Endothelial cell (in vitro differentiated cells): ENCODE data around the gene MCRIP1. TPM values are rescaled to one million over a fixed set of nuclear protein-coding genes. Genes with fewer than 3 reads are reported as not detected.

Source experiments
- DNase-seq: peaks from one replicate; pipeline ENCODE4 v3.0.0; 2021; ENCODE audit warnings: low spot score
- H3K27ac Mint-ChIP-seq: one replicate; pipeline ENCODE4 v1.8.0; 2021; ENCODE audit warnings: mixed read lengths, inconsistent platforms; ENCODE audit not compliant: unreplicated experiment
- H3K27me3 Mint-ChIP-seq: one replicate; pipeline ENCODE4 v1.8.0; 2021; ENCODE audit warnings: mild to moderate bottlenecking, moderate library complexity, mixed read lengths, inconsistent platforms; ENCODE audit not compliant: unreplicated experiment
- H3K36me3 Mint-ChIP-seq: one replicate; pipeline ENCODE4 v1.8.0; 2021; ENCODE audit warnings: mild to moderate bottlenecking, low read depth, mixed read lengths, inconsistent platforms; ENCODE audit not compliant: unreplicated experiment
- H3K4me1 Mint-ChIP-seq: one replicate; pipeline ENCODE4 v1.8.0; 2021; ENCODE audit warnings: mild to moderate bottlenecking, mixed read lengths, inconsistent platforms; ENCODE audit not compliant: unreplicated experiment
- H3K4me3 Mint-ChIP-seq: one replicate; pipeline ENCODE4 v1.8.0; 2021; ENCODE audit warnings: mild to moderate bottlenecking, mixed read lengths, inconsistent platforms; ENCODE audit not compliant: unreplicated experiment
- H3K9me3 Mint-ChIP-seq: one replicate; pipeline ENCODE4 v1.8.0; 2021; ENCODE audit warnings: mixed read lengths, inconsistent platforms; ENCODE audit not compliant: unreplicated experiment
- long read RNA-seq: library from polyadenylated mRNA; unstranded; transcript quantifications from one replicate; pipeline ENCODE4 v2.0.0, GENCODE V29; 2020; ENCODE audit not compliant: unreplicated experiment
- total RNA-seq: library from RNA; stranded (reverse); fragmentation: NEBNext Ultra II Directional; extraction: Animal tissue kit (Norgen Biotek cat#: 25700); gene quantifications from one replicate; pipeline ENCODE4 v1.2.1, GENCODE V29; 2021; ENCODE audit not compliant: unreplicated experiment
- TF ChIP-seq, protein P1 (sequence below): fragments of 200-600 bp; sonication (generic); IDR thresholded peaks from one replicate; pipeline ENCODE4 v1.5.0; 2021; ENCODE audit warnings: antibody characterized with exemption; ENCODE audit not compliant: unreplicated experiment

The MCRIP1 gene, protein sequence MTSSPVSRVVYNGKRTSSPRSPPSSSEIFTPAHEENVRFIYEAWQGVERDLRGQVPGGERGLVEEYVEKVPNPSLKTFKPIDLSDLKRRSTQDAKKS
- 190 TPM for total RNA-seq
- long read RNA-seq, transcript MCRIP1-207 (4 exons, 2,775 nt) = minor isoform, 6 of 163 reads
- long read RNA-seq, transcript MCRIP1-203 (6 exons, 925 nt) = minor isoform, 14 of 163 reads
- long read RNA-seq, transcript MCRIP1-201 (5 exons, 1,209 nt) = major isoform, 123 of 163 reads
- long read RNA-seq, partial matches to known transcripts = 3 of 163 reads
- long read RNA-seq, other reads (novel, unspliced or antisense) = 10 of 163 reads

DNA sequence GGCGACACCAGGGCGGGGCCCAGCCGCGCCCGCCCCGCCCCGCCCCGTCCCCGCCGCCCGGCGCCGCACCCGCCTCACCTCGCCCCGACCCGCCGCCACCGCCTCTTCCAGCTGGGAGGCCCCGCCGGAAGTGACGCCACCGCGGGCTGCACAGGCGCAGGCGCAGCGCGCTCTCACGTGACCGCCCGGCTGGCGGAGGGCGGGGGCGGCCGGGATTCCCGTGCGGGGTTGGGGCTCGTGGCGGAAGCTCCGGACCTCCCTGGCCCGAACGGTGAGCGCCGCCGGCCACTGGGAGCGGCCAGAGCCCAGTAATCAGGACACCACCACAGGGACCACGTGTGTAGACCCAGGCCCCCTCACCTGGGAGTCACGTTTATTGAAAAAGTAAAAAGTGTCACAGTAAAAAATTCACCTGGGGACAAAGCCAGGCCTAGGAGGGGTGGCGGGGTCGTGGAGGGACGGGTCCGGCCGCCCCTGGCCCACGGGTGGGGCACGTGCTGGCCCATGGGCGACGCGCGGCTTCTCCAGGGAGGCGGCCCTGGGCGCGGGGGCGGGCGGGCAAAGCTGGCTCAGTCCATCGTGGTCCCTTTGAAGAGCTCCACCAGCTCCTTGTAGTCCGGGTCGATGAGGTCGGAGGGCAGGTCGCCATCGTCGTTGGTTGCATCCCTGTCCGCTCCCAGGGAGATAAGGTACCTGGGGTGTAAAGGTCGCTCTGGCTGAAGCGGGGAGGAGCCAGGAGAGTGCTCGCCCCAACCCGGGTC, at the start of gene MCRIP1:
Gene MCRIP1 (minus strand): TSS at position 132 of the 761 bp plus-strand sequence. CDS start 8,785 bp downstream, outside the sequence.
- peak; percentile 96 for DNase-seq
- peaks cover 20% of the 10 kb centered on the region for H3K27me3 Mint-ChIP-seq
- H3K36me3 Mint-ChIP-seq = peaks cover 9% of the 10 kb centered on the region
- H3K9me3 Mint-ChIP-seq = no peaks in the 10 kb centered on the region
- peaks cover 13% of the 10 kb centered on the region for H3K4me1 Mint-ChIP-seq
- H3K4me3 Mint-ChIP-seq = peak within 1 kb of the TSS; percentile 92
- TF ChIP-seq, protein P1, sequence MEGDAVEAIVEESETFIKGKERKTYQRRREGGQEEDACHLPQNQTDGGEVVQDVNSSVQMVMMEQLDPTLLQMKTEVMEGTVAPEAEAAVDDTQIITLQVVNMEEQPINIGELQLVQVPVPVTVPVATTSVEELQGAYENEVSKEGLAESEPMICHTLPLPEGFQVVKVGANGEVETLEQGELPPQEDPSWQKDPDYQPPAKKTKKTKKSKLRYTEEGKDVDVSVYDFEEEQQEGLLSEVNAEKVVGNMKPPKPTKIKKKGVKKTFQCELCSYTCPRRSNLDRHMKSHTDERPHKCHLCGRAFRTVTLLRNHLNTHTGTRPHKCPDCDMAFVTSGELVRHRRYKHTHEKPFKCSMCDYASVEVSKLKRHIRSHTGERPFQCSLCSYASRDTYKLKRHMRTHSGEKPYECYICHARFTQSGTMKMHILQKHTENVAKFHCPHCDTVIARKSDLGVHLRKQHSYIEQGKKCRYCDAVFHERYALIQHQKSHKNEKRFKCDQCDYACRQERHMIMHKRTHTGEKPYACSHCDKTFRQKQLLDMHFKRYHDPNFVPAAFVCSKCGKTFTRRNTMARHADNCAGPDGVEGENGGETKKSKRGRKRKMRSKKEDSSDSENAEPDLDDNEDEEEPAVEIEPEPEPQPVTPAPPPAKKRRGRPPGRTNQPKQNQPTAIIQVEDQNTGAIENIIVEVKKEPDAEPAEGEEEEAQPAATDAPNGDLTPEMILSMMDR = no peak
- H3K27ac Mint-ChIP-seq = peak within 1 kb of the TSS; percentile 78

DNA sequence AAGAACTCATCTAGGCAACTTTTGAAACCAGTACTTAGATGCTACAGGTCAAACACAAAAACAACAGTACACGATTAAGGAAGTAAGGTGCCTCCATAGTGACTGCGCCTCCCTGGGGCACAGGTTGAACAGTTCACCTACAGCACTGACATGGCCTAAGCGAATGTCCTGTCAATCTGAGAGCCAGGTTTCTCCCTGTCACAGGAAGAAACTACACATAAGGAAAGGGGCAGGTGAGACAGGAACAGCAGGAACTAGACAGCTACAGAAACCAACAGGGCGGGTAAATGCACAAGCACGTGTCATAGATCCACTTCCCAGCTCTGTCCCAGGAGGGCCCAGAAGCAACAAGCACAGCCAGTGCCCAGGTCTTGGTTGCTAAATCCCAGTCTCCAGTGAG, 46.0 kb upstream of the MCRIP1 start:
- DNase-seq = no peak
- H3K4me3 Mint-ChIP-seq = no peak overlapping the region
- H3K27ac Mint-ChIP-seq = peak overlapping the region; percentile 43
- H3K9me3 Mint-ChIP-seq = no peaks in the 10 kb centered on the region
- TF ChIP-seq, protein P1 = no peak
- peaks cover 1% of the 10 kb centered on the region for H3K27me3 Mint-ChIP-seq
- no peaks in the 10 kb centered on the region for H3K4me1 Mint-ChIP-seq
- peaks cover 6% of the 10 kb centered on the region for H3K36me3 Mint-ChIP-seq

DNA sequence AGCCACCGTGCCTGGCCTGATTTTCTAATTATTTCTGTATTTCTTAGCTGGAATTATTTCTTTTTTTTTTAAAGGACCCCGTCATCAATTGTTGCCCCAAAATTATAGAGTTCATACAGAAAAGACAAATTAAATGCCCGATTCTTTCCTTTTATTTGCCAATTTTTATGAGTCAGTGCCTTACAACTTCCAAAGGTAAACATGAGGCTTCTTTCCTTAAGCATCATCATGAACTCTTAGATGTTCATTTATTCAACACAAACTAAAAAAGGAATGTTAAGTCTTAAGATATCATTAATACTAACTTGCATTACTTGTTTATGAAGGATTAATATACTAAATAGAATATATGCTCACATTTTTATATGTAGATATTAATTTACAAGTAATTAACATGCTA, 45.2 kb upstream of the MCRIP1 start:
- Mint-ChIP-seq H3K27ac (no peak overlapping the region), H3K4me3 (no peak overlapping the region), H3K36me3 (peaks cover 4% of the 10 kb centered on the region), H3K4me1 (no peaks in the 10 kb centered on the region), H3K9me3 (no peaks in the 10 kb centered on the region), H3K27me3 (peaks cover 1% of the 10 kb centered on the region)
- TF ChIP-seq, protein P1 = no peak
- no peak for DNase-seq

DNA sequence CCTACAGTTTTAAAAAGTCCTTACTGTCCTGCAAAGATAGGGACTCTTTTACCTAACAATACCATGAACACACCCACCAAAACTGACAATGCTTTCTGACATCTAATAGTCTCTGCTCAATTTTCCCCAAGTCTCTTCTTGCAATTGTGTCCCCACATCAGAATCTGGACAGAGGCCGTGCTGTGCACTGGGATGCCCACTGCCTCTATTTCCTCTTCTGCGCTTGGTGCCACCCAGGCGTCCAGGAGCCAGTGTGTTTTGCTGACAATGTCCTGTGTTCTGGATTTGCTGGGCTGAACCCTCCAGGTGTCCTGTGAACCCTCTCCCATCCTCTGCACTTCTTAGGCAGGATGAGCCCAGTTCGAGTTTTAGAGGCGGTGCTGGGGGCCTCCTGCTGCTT, 44.5 kb upstream of the MCRIP1 start:
- H3K27ac Mint-ChIP-seq = no peak overlapping the region
- peak overlapping the region; percentile 39 for H3K4me3 Mint-ChIP-seq
- DNase-seq = no peak
- peaks cover 1% of the 10 kb centered on the region for H3K27me3 Mint-ChIP-seq
- no peaks in the 10 kb centered on the region for H3K4me1 Mint-ChIP-seq
- peaks cover 4% of the 10 kb centered on the region for H3K36me3 Mint-ChIP-seq
- no peaks in the 10 kb centered on the region for H3K9me3 Mint-ChIP-seq
- TF ChIP-seq, protein P1 = no peak
